Embryonic facial prominence (tissue), 1 donor: Measurements from ENCODE around the gene PIAS2.
A peak's percentile ranks its signal among the peaks of the same experiment; 100 is the strongest.
"Not testable (repeated sequence)": the region's sequence is repeated elsewhere in the genome, so short reads cannot be mapped to it uniquely, and the experiment has no call there.

ENCODE experiments used
- DNase-seq: peaks from one replicate; pipeline ENCODE4 v3.0.0-alpha.2; 2016; ENCODE audit errors: extremely low spot score

PIAS2 gene

GRCh38 chr18:46832849-46833248 lies 84.5 kb downstream of the PIAS2 start:
- no peak for DNase-seq

- not testable (repeated sequence) for DNase-seq
Measured at GRCh38 chr18:46832422-46832821, 84.9 kb downstream of the PIAS2 start.

- DNase-seq: no peak
Measured at GRCh38 chr18:46831434-46831833, 85.9 kb downstream of the PIAS2 start.

GRCh38 chr18:46830633-46831032 lies 86.7 kb downstream of the PIAS2 start:
- DNase-seq: no peak

- DNase-seq: no peak
Measured at GRCh38 chr18:46829947-46830346, 87.4 kb downstream of the PIAS2 start.

- no peak for DNase-seq
Measured at GRCh38 chr18:46829531-46829930, 87.8 kb downstream of the PIAS2 start.

GRCh38 chr18:46821856-46822711 lies 95.2 kb downstream of the PIAS2 start:
- no peak for DNase-seq

- no peak for DNase-seq
Measured at GRCh38 chr18:46820863-46821262, 96.4 kb downstream of the PIAS2 start.

GRCh38 chr18:46815661-46816060 lies 101.6 kb downstream of the PIAS2 start:
- no peak for DNase-seq

- DNase-seq: no peak
Measured at GRCh38 chr18:46814399-46814798, 102.9 kb downstream of the PIAS2 start.

GRCh38 chr18:46812311-46812710 lies 105.0 kb downstream of the PIAS2 start:
- DNase-seq: no peak

GRCh38 chr18:46810481-46811000 lies 106.8 kb downstream of the PIAS2 start:
- no peak for DNase-seq

- no peak for DNase-seq
Measured at GRCh38 chr18:46809145-46809544, 108.2 kb downstream of the PIAS2 start.

- DNase-seq: not testable (repeated sequence)
Measured at GRCh38 chr18:46795945-46796344, 121.4 kb downstream of the PIAS2 start.

- DNase-seq: no peak
Measured at GRCh38 chr18:46794607-46795006, 122.7 kb downstream of the PIAS2 start.

- no peak for DNase-seq
Measured at GRCh38 chr18:46793565-46793964, 123.7 kb downstream of the PIAS2 start.

- no peak for DNase-seq
Measured at GRCh38 chr18:46789088-46789487, 128.2 kb downstream of the PIAS2 start.

- DNase-seq: no peak
Measured at GRCh38 chr18:46787674-46788073, 129.6 kb downstream of the PIAS2 start.

GRCh38 chr18:46772357-46772756 lies 144.9 kb downstream of the PIAS2 start:
- DNase-seq: no peak

GRCh38 chr18:46771141-46771540 lies 146.2 kb downstream of the PIAS2 start:
- peak; percentile 64 for DNase-seq

GRCh38 chr18:46770708-46771107 lies 146.6 kb downstream of the PIAS2 start:
- DNase-seq: peak; percentile 16

- DNase-seq: no peak
Measured at GRCh38 chr18:46768166-46768921, 149.0 kb downstream of the PIAS2 start.

GRCh38 chr18:46767217-46767616 lies 150.1 kb downstream of the PIAS2 start:
- no peak for DNase-seq
